A549 (cell line): Measurements from ENCODE around the gene COX14. TPM values are rescaled to one million over a fixed set of nuclear protein-coding genes. Genes with fewer than 3 reads are reported as not detected.

Experiments used
- ATAC-seq, 2 experiments: fragments of 200-7000 bp in 1 of 2; fragments of >200 bp in 1 of 2; cut with Nextera tagmentation in 1 of 2; cut with Tn5 transposase in 1 of 2; 3 replicates each; pipeline versions ENCODE4 v1.8.0 to v1.9.1; 2018 to 2020; ENCODE audit warnings: mild to moderate bottlenecking in 1 of 2, moderate library complexity in 1 of 2
- CTCF ChIA-PET: fragments of 300-600 bp; sonication (Branson Sonifier 250); formaldehyde crosslinking; extraction: SDS; loops from one replicate; lab custom pipeline; 2021; ENCODE audit warnings: antibody characterized with exemption, inconsistent platforms; lab: Yijun Ruan, JAX
- POLR2A ChIA-PET: fragments of 350-600 bp; formaldehyde crosslinking; extraction: SDS; loops from one replicate; lab custom pipeline; 2021; ENCODE audit warnings: antibody characterized with exemption, inconsistent platforms; lab: Yijun Ruan, JAX
- DNase-seq, 2 experiments: peaks; one replicate each; pipeline versions ENCODE4 v3.0.0 to v3.0.0-alpha.2; 2011 to 2016; ENCODE audit warnings: low read depth in 1 of 2, low spot score in 1 of 2
- FAIRE-seq: peaks from 2 replicates; lab custom pipeline; 2011; peaks lifted over from hg19 to GRCh38; lab: Jason Lieb, UNC
- H3K27ac ChIP-seq, 2 experiments: fragments of >200 bp; sonication (Bioruptor Twin); formaldehyde crosslinking; 3 replicates each; pipeline ENCODE4 v1.5.1; 2016 to 2017
- H3K4me1 ChIP-seq: fragments of >200 bp; sonication (Bioruptor Twin); formaldehyde crosslinking; 3 replicates; pipeline ENCODE4 v1.6.1; 2016
- H3K4me2 ChIP-seq: fragments of >200 bp; sonication (Bioruptor Twin); formaldehyde crosslinking; 3 replicates; pipeline ENCODE4 v1.6.1; 2016
- H3K4me3 ChIP-seq: fragments of >200 bp; sonication (Bioruptor Twin); formaldehyde crosslinking; 3 replicates; pipeline ENCODE4 v1.5.1; 2016
- H3K9me3 ChIP-seq: fragments of >200 bp; sonication (Bioruptor Twin); formaldehyde crosslinking; 3 replicates; pipeline ENCODE4 v1.6.1; 2016
- BCL3 ChIP-seq: fragments of >200 bp; sonication (Bioruptor Twin); formaldehyde crosslinking; IDR thresholded peaks from 3 replicates; pipeline ENCODE4 v1.6.1; 2016
- CBX2 ChIP-seq: fragments of 200-600 bp; sonication (generic); IDR thresholded peaks from 2 replicates; pipeline ENCODE4 v1.6.1; 2016; ENCODE audit warnings: low read depth, mild to moderate bottlenecking, borderline replicate concordance
- CEBPB ChIP-seq, 2 experiments: fragments of >200 bp in 1 of 2; sonication (Bioruptor Twin) in 1 of 2; formaldehyde crosslinking in 1 of 2; IDR thresholded peaks; 2 replicates each; pipeline ENCODE4 v1.6.1; 2012 to 2016
- CHD2 ChIP-seq: fragments of 150-350 bp; IDR thresholded peaks from 2 replicates; pipeline ENCODE4 v1.6.1; 2014; ENCODE audit warnings: low read length; ENCODE audit not compliant: partially characterized antibody
- CTCF ChIP-seq: fragments of >200 bp; sonication (Bioruptor Twin); formaldehyde crosslinking; IDR thresholded peaks from 3 replicates; pipeline ENCODE4 v1.5.1; 2016
- E2F6 ChIP-seq: IDR thresholded peaks from 2 replicates; pipeline ENCODE4 v1.6.1; 2012; ENCODE audit warnings: low read depth, borderline replicate concordance
- EHF ChIP-seq: fragments of 250-450 bp; sonication (Bioruptor Pico); IDR thresholded peaks from 2 replicates; pipeline ENCODE4 v1.5.0; 2020; ENCODE audit warnings: mild to moderate bottlenecking
- HEYL ChIP-seq: fragments of 250-450 bp; sonication (Bioruptor Pico); IDR thresholded peaks from 2 replicates; pipeline ENCODE4 v1.8.0; 2021; ENCODE audit warnings: mild to moderate bottlenecking, moderate library complexity
- HMGXB4 ChIP-seq: fragments of 250-450 bp; sonication (Bioruptor Pico); IDR thresholded peaks from 2 replicates; pipeline ENCODE4 v1.5.0; 2021; ENCODE audit warnings: mild to moderate bottlenecking, moderate library complexity, borderline replicate concordance
- HOXB13 ChIP-seq: fragments of 250-450 bp; sonication (Bioruptor Pico); IDR thresholded peaks from 2 replicates; pipeline ENCODE4 v1.5.0; 2020; ENCODE audit warnings: low read depth, mild to moderate bottlenecking, moderate library complexity
- HOXB5 ChIP-seq: fragments of 250-450 bp; sonication (Bioruptor Pico); IDR thresholded peaks from 2 replicates; pipeline ENCODE4 v1.5.0; 2020; ENCODE audit warnings: mild to moderate bottlenecking, moderate library complexity
- JUN ChIP-seq, 2 experiments: fragments of >200 bp; sonication (Bioruptor Twin); formaldehyde crosslinking; IDR thresholded peaks; 2 replicates in 1 of 2; 3 replicates in 1 of 2; pipeline ENCODE4 v1.6.1; 2016 to 2017
- MAFK ChIP-seq: fragments of 450-650 bp; IDR thresholded peaks from 2 replicates; pipeline ENCODE4 v1.6.1; 2014; ENCODE audit not compliant: partially characterized antibody
- MAZ ChIP-seq: fragments of 150-350 bp; IDR thresholded peaks from 2 replicates; pipeline ENCODE4 v1.6.1; 2014; ENCODE audit warnings: antibody characterized with exemption, low read depth, low read length, borderline replicate concordance
- MYC ChIP-seq: IDR thresholded peaks from 2 replicates; pipeline ENCODE4 v1.6.1; 2012; ENCODE audit warnings: mild to moderate bottlenecking, inconsistent platforms, low read length, improper control_type of control experiment, borderline replicate concordance
- NPAS2 ChIP-seq: fragments of 250-450 bp; sonication (Bioruptor Pico); IDR thresholded peaks from 2 replicates; pipeline ENCODE4 v1.8.0; 2022; ENCODE audit warnings: mild to moderate bottlenecking, moderate library complexity, borderline replicate concordance
- NR3C1 ChIP-seq: fragments of >200 bp; sonication (Bioruptor Twin); formaldehyde crosslinking; IDR thresholded peaks from 3 replicates; pipeline ENCODE4 v1.6.1; 2017
- PHF8 ChIP-seq: fragments of 200-600 bp; sonication (generic); IDR thresholded peaks from 2 replicates; pipeline ENCODE4 v1.6.1; 2016; ENCODE audit warnings: low read depth, mild to moderate bottlenecking, antibody characterized with exemption, moderate library complexity, borderline replicate concordance
- POLR2A ChIP-seq: IDR thresholded peaks from 2 replicates; pipeline ENCODE4 v1.6.1; 2012; ENCODE audit warnings: mild to moderate bottlenecking, low read length
- RARB ChIP-seq: fragments of 250-450 bp; sonication (Bioruptor Pico); IDR thresholded peaks from 2 replicates; pipeline ENCODE4 v1.8.0; 2021; ENCODE audit warnings: mild to moderate bottlenecking, moderate library complexity
- RCOR1 ChIP-seq: fragments of 150-350 bp; IDR thresholded peaks from 2 replicates; pipeline ENCODE4 v1.6.1; 2014; ENCODE audit warnings: antibody characterized with exemption, low read length, low read depth
- RFX5 ChIP-seq: fragments of 450-650 bp; IDR thresholded peaks from 2 replicates; pipeline ENCODE4 v1.7.1; 2014; ENCODE audit warnings: antibody characterized with exemption, mild to moderate bottlenecking, moderate library complexity
- RNF2 ChIP-seq: fragments of 200-600 bp; sonication (generic); IDR thresholded peaks from 2 replicates; pipeline ENCODE4 v1.6.1; 2016; ENCODE audit warnings: low read depth, mild to moderate bottlenecking, antibody characterized with exemption, moderate library complexity, borderline replicate concordance
- SMC3 ChIP-seq: fragments of >200 bp; sonication (Bioruptor Twin); formaldehyde crosslinking; IDR thresholded peaks from 3 replicates; pipeline ENCODE4 v1.6.1; 2018; ENCODE audit warnings: inconsistent platforms
- SREBF2 ChIP-seq: fragments of 450-650 bp; IDR thresholded peaks from 2 replicates; pipeline ENCODE4 v1.6.1; 2014; ENCODE audit warnings: mild to moderate bottlenecking, moderate library complexity
- TFCP2L1 ChIP-seq: fragments of 250-450 bp; sonication (Bioruptor Pico); IDR thresholded peaks from 2 replicates; pipeline ENCODE4 v1.5.0; 2021; ENCODE audit warnings: mild to moderate bottlenecking
- TP53 ChIP-seq: fragments of 250-450 bp; sonication (Bioruptor Pico); IDR thresholded peaks from 2 replicates; pipeline ENCODE4 v1.5.0; 2021; ENCODE audit warnings: mild to moderate bottlenecking, moderate library complexity
- USF2 ChIP-seq: fragments of 450-650 bp; IDR thresholded peaks from 2 replicates; pipeline ENCODE4 v1.6.1; 2014; ENCODE audit warnings: antibody characterized with exemption
- ZNF302 ChIP-seq: fragments of 250-450 bp; sonication (Bioruptor Pico); IDR thresholded peaks from 2 replicates; pipeline ENCODE4 v1.9.0; 2021; ENCODE audit warnings: inconsistent platforms, mild to moderate bottlenecking, moderate library complexity
- ZSCAN20 ChIP-seq: fragments of 250-450 bp; sonication (Bioruptor Pico); IDR thresholded peaks from 2 replicates; pipeline ENCODE4 v1.8.0; 2022; ENCODE audit warnings: mild to moderate bottlenecking, moderate library complexity
- WGBS: methylation state at CpG from one replicate; pipeline ENCODE4 v1.1.6; 2017; ENCODE audit errors: missing lambda C conversion rate; 5-methylcytosine and 5-hydroxymethylcytosine counted together
- polyA plus RNA-seq, 4 experiments: library from polyadenylated mRNA; depleted of rRNA in 3 of 4; stranded (reverse); fragments of >200 nt; fragmentation: RNase III in 1 of 4; extraction: RNeasy Plus Mini Kit Qiagen cat#74134 plus additional on column Dnase treatment in 1 of 4; gene quantifications; 2 replicates in 3 of 4; 3 replicates in 1 of 4; pipeline ENCODE4 v1.2.3, GENCODE V29; 2011 to 2017
- TF ChIP-seq, protein P1 (sequence below): fragments of >200 bp; sonication (Bioruptor Twin); formaldehyde crosslinking; IDR thresholded peaks from 2 replicates; pipeline ENCODE4 v1.6.1; 2016
- TF ChIP-seq, protein P2 (sequence below): fragments of 150-350 bp; IDR thresholded peaks from 2 replicates; pipeline ENCODE4 v1.6.1; 2014; ENCODE audit warnings: low read depth, mild to moderate bottlenecking, low read length

The COX14 gene
- polyA plus RNA-seq, 2 of the 4 experiments (the other 2 are of a cell fraction): 93.3 to 134 TPM

GRCh38 chr12:50084775-50085614 lies 27.0 kb upstream of the COX14 start, which contains the start of gene SMARCD1:
Gene SMARCD1, plus strand, starts transcription at chr12:50085342. Its CDS starts 28 bp downstream, at chr12:50085370.
- ATAC-seq (peak; percentile 87 to 93), DNase-seq (peak; percentile 92 to 95), FAIRE-seq (no peak)
- WGBS: 2% methylated on average over 39 of the region's 69 CpGs
- POLR2A ChIA-PET: interaction anchor here (0.5 to 2.0 kb wide), 31 partner anchors 9 to 1150 kb away, joined by 3 to 45 read pairs (median 4); partner anchors contain the start of genes ATF1, CERS5, COX14 and CSRNP2
- peak within 1 kb of the TSS; percentile 64 for H3K4me3 ChIP-seq
- H3K4me1 ChIP-seq: peaks cover 36% of the 10 kb centered on the region
- peak within 1 kb of the TSS; percentile 96 to 99 for H3K27ac ChIP-seq
- H3K9me3 ChIP-seq: no peaks in the 10 kb centered on the region
- H3K4me2 ChIP-seq: peak within 1 kb of the TSS; percentile 95
- CTCF ChIA-PET: interaction anchor here (0.7 to 33.6 kb wide), 20 partner anchors 10 to 515 kb away, joined by 3 to 708 read pairs (median 4); partner anchors contain the start of genes AQP5, AQP6, ASIC1 and CERS5
- TF ChIP-seq RFX5: no peak
- no peak for TF ChIP-seq HMGXB4 (CRISPR knock-in tag)
- no peak for TF ChIP-seq USF2
- no peak for TF ChIP-seq CBX2
- no peak for TF ChIP-seq NR3C1
- no peak for TF ChIP-seq HOXB13 (CRISPR knock-in tag)
- no peak for TF ChIP-seq HEYL (CRISPR knock-in tag)
- no peak for TF ChIP-seq NPAS2 (CRISPR knock-in tag)
- TF ChIP-seq, protein P1, sequence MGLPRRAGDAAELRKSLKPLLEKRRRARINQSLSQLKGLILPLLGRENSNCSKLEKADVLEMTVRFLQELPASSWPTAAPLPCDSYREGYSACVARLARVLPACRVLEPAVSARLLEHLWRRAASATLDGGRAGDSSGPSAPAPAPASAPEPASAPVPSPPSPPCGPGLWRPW: no peak
- TF ChIP-seq MAZ: peak; percentile 27; the same call in 1 of the 2 replicates
- TF ChIP-seq RCOR1: no peak
- no peak for TF ChIP-seq ZNF302 (CRISPR knock-in tag)
- TF ChIP-seq BCL3: no peak; the same call in 1 of the 3 replicates
- no peak for TF ChIP-seq SREBF2
- TF ChIP-seq POLR2A: peak; percentile 37; the same call in 1 of the 2 replicates
- peak in 1 of 2 experiments; percentile 87; a peak in 3 of 5 replicates for TF ChIP-seq JUN (IDR thresholded peaks at IDR 0.05)
- no peak for TF ChIP-seq MAFK
- 0 out of 2 replicates have a peak, but pooled peaks have one; percentile 74 for TF ChIP-seq PHF8
- no peak for TF ChIP-seq ZSCAN20 (CRISPR knock-in tag)
- TF ChIP-seq RARB: no peak
- no peak for TF ChIP-seq EHF (CRISPR knock-in tag)
- peak; percentile 20; the same call in 1 of the 3 replicates for TF ChIP-seq SMC3
- TF ChIP-seq RNF2: no peak
- no peak for TF ChIP-seq HOXB5 (CRISPR knock-in tag)
- TF ChIP-seq CHD2: no peak
- no peak for TF ChIP-seq TFCP2L1 (CRISPR knock-in tag)
- no peak; the same call in 1 of the 2 replicates for TF ChIP-seq MYC
- TF ChIP-seq TP53 (CRISPR knock-in tag): no peak
- peak; percentile 72 for TF ChIP-seq CTCF
- TF ChIP-seq E2F6: 0 out of 2 replicates have a peak, but pooled peaks have one; percentile 35
- no peak for TF ChIP-seq CEBPB (IDR thresholded peaks at IDR 0.05)
- TF ChIP-seq, protein P2, sequence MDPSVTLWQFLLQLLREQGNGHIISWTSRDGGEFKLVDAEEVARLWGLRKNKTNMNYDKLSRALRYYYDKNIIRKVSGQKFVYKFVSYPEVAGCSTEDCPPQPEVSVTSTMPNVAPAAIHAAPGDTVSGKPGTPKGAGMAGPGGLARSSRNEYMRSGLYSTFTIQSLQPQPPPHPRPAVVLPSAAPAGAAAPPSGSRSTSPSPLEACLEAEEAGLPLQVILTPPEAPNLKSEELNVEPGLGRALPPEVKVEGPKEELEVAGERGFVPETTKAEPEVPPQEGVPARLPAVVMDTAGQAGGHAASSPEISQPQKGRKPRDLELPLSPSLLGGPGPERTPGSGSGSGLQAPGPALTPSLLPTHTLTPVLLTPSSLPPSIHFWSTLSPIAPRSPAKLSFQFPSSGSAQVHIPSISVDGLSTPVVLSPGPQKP: no peak
